Mesenchymal stem cell (in vitro differentiated cells and primary cell): ENCODE data around the gene POU3F2.

ENCODE experiments used
- DNase-seq: peaks from one replicate; pipeline ENCODE4 v3.0.0-alpha.2; 2013
- H2AFZ ChIP-seq: one replicate; pipeline ENCODE4 v1.6.1; 2013; ENCODE audit warnings: low read depth, mild to moderate bottlenecking, control low read depth, inconsistent platforms, low read length, moderate library complexity
- H2AK5ac ChIP-seq: 2 replicates; pipeline ENCODE4 v1.6.1; 2013; ENCODE audit warnings: low read length, moderate library complexity, mild to moderate bottlenecking, inconsistent platforms; ENCODE audit not compliant: severe bottlenecking
- H2BK120ac ChIP-seq: one replicate; pipeline ENCODE4 v1.6.1; 2013; ENCODE audit warnings: low read depth, mild to moderate bottlenecking, inconsistent platforms, low read length, moderate library complexity
- H2BK12ac ChIP-seq, 2 experiments: one replicate each; pipeline ENCODE4 v1.6.1; 2013; ENCODE audit warnings: inconsistent platforms in 2 of 2, low read length in 2 of 2, mild to moderate bottlenecking in 2 of 2, moderate library complexity in 2 of 2, control low read depth in 1 of 2
- H2BK15ac ChIP-seq: one replicate; pipeline ENCODE4 v1.6.1; 2013; ENCODE audit warnings: mild to moderate bottlenecking, low read depth, inconsistent platforms; ENCODE audit not compliant: poor library complexity, severe bottlenecking
- H2BK5ac ChIP-seq: 2 replicates; pipeline ENCODE4 v1.6.1; 2013; ENCODE audit warnings: low read depth, mild to moderate bottlenecking, low read length, control low read depth, inconsistent platforms; ENCODE audit not compliant: poor library complexity, severe bottlenecking
- H3K14ac ChIP-seq, 2 experiments: one replicate each; pipeline ENCODE4 v1.6.1; 2013; ENCODE audit warnings: inconsistent platforms in 2 of 2, low read length in 2 of 2, control low read depth in 1 of 2, mild to moderate bottlenecking in 1 of 2, moderate library complexity in 1 of 2
- H3K18ac ChIP-seq, 2 experiments: one replicate each; pipeline ENCODE4 v1.6.1; 2013; ENCODE audit warnings: inconsistent platforms in 2 of 2, low read length in 2 of 2, control low read depth in 1 of 2, low read depth in 1 of 2, mild to moderate bottlenecking in 1 of 2
- H3K23ac ChIP-seq, 2 experiments: one replicate each; pipeline ENCODE4 v1.6.1; 2013; ENCODE audit warnings: inconsistent platforms in 2 of 2, low read length in 2 of 2, mild to moderate bottlenecking in 2 of 2, moderate library complexity in 2 of 2, control low read depth in 1 of 2
- H3K27ac ChIP-seq: 2 replicates; pipeline ENCODE4 v1.5.1; 2013; ENCODE audit warnings: mild to moderate bottlenecking, moderate library complexity, low read length, control low read depth, inconsistent platforms; ENCODE audit not compliant: poor library complexity, severe bottlenecking
- H3K27me3 ChIP-seq, 2 experiments: 2 replicates each; pipeline versions ENCODE4 v1.6.1 to v1.7.0; 2013; ENCODE audit warnings: low read length in 2 of 2, mild to moderate bottlenecking in 2 of 2, moderate library complexity in 2 of 2, control low read depth in 1 of 2, inconsistent platforms in 1 of 2; ENCODE audit not compliant: control insufficient read depth in 1 of 2, insufficient read depth in 1 of 2
- H3K36me3 ChIP-seq, 2 experiments: 2 replicates each; pipeline versions ENCODE4 v1.6.1 to v1.7.0; 2013; ENCODE audit warnings: low read length in 2 of 2, control low read depth in 1 of 2, inconsistent platforms in 1 of 2, low read depth in 1 of 2, mild to moderate bottlenecking in 1 of 2; ENCODE audit not compliant: insufficient read depth in 2 of 2, control insufficient read depth in 1 of 2
- H3K4ac ChIP-seq, 2 experiments: one replicate each; pipeline ENCODE4 v1.6.1; 2013; ENCODE audit warnings: inconsistent platforms in 2 of 2, low read length in 2 of 2, mild to moderate bottlenecking in 2 of 2, moderate library complexity in 2 of 2, control low read depth in 1 of 2, low read depth in 1 of 2
- H3K4me1 ChIP-seq: 2 replicates; pipeline ENCODE4 v1.6.1; 2013; ENCODE audit warnings: low read depth, low read length, control low read depth; ENCODE audit not compliant: control insufficient read depth, insufficient read depth
- H3K4me2 ChIP-seq: 2 replicates; pipeline ENCODE4 v1.6.1; 2013; ENCODE audit warnings: low read length, mild to moderate bottlenecking, inconsistent platforms; ENCODE audit not compliant: poor library complexity, severe bottlenecking
- H3K4me3 ChIP-seq, 2 experiments: 2 replicates each; pipeline versions ENCODE4 v1.5.1 to v1.7.0; 2013; ENCODE audit warnings: low read length in 2 of 2, mild to moderate bottlenecking in 2 of 2, control low read depth in 1 of 2, low read depth in 1 of 2; ENCODE audit not compliant: insufficient read depth in 1 of 2
- H3K79me1 ChIP-seq: replicated peaks from 2 replicates; pipeline ENCODE4 v1.6.1; 2013; ENCODE audit warnings: mild to moderate bottlenecking, control low read depth, low read length, inconsistent platforms; ENCODE audit not compliant: poor library complexity, severe bottlenecking
- H3K9ac ChIP-seq: 2 replicates; pipeline ENCODE4 v1.7.0; 2013; ENCODE audit warnings: mild to moderate bottlenecking, low read length, moderate library complexity
- H3K9me3 ChIP-seq: 2 replicates; pipeline ENCODE4 v1.7.0; 2013; ENCODE audit warnings: mild to moderate bottlenecking, low read length; ENCODE audit not compliant: control insufficient read depth
- H4K8ac ChIP-seq: one replicate; pipeline ENCODE4 v1.6.1; 2013; ENCODE audit warnings: inconsistent platforms, mild to moderate bottlenecking, low read length, moderate library complexity
- H4K91ac ChIP-seq: one replicate; pipeline ENCODE4 v1.6.1; 2013; ENCODE audit warnings: mild to moderate bottlenecking, low read length, inconsistent platforms
- WGBS: methylation state at CpG from one replicate; pipeline ENCODE4 v1.1.7; 2013; ENCODE audit warnings: mixed read lengths; 5-methylcytosine and 5-hydroxymethylcytosine counted together

POU3F2 gene

GRCh38 chr6:98846021-98846380 lies 11.6 kb downstream of the POU3F2 start:
- no peaks in the 10 kb centered on the region for H3K79me1 ChIP-seq
- no peak overlapping the region for H2BK5ac ChIP-seq
- no peak overlapping the region for H3K14ac ChIP-seq
- no peak overlapping the region for H2BK12ac ChIP-seq
- H2AFZ ChIP-seq, result no peak overlapping the region
- no peak overlapping the region for H2BK120ac ChIP-seq
- H3K4ac ChIP-seq, result no peak overlapping the region
- H4K91ac ChIP-seq, result no peak overlapping the region
- H3K9me3 ChIP-seq, result no peaks in the 10 kb centered on the region
- H3K4me3 ChIP-seq, result no peak overlapping the region
- H2BK15ac ChIP-seq, result no peak overlapping the region
- peaks cover 54 to 87% of the 10 kb centered on the region in 2 experiments for H3K27me3 ChIP-seq
- H4K8ac ChIP-seq, result no peak overlapping the region
- H3K9ac ChIP-seq, result no peak overlapping the region
- H3K4me1 ChIP-seq, result peaks cover 21% of the 10 kb centered on the region
- no peak overlapping the region for H3K27ac ChIP-seq
- no peak overlapping the region for H2AK5ac ChIP-seq
- H3K4me2 ChIP-seq, result no peak overlapping the region
- WGBS, result 94% methylated on average over 1 of the region's 3 CpGs
- H3K23ac ChIP-seq, result no peak overlapping the region
- no peaks in the 10 kb centered on the region for H3K36me3 ChIP-seq
- H3K18ac ChIP-seq, result no peak overlapping the region
- no peak for DNase-seq

- H3K23ac ChIP-seq, result no peak overlapping the region
- H3K27me3 ChIP-seq, result peaks cover 42 to 73% of the 10 kb centered on the region in 2 experiments
- no peaks in the 10 kb centered on the region for H3K79me1 ChIP-seq
- peak overlapping the region in 1 of 2 experiments; percentile 60 for H3K4me3 ChIP-seq
- H3K36me3 ChIP-seq, result no peaks in the 10 kb centered on the region
- peaks cover 19% of the 10 kb centered on the region for H3K4me1 ChIP-seq
- H3K27ac ChIP-seq, result no peak overlapping the region
- H4K91ac ChIP-seq, result no peak overlapping the region
- H3K9me3 ChIP-seq, result no peaks in the 10 kb centered on the region
- no peak overlapping the region for H2AFZ ChIP-seq
- H3K4ac ChIP-seq, result no peak overlapping the region
- no peak overlapping the region for H4K8ac ChIP-seq
- no peak overlapping the region for H2AK5ac ChIP-seq
- H3K18ac ChIP-seq, result no peak overlapping the region
- no peak overlapping the region for H2BK120ac ChIP-seq
- peak overlapping the region; percentile 48 for H3K9ac ChIP-seq
- no peak overlapping the region for H3K14ac ChIP-seq
- H3K4me2 ChIP-seq, result no peak overlapping the region
- 78% methylated on average over 9 of the region's 11 CpGs for WGBS
- no peak for DNase-seq
- no peak overlapping the region for H2BK5ac ChIP-seq
- no peak overlapping the region for H2BK15ac ChIP-seq
- H2BK12ac ChIP-seq, result no peak overlapping the region
Observed at GRCh38 chr6:98847416-98847778, 13.0 kb downstream of the POU3F2 start.

GRCh38 chr6:98847779-98848538 lies 13.6 kb downstream of the POU3F2 start:
- H3K4me1 ChIP-seq, result peaks cover 16% of the 10 kb centered on the region
- peak overlapping the region in 1 of 2 experiments; percentile 60 for H3K4me3 ChIP-seq
- no peaks in the 10 kb centered on the region for H3K79me1 ChIP-seq
- H2BK15ac ChIP-seq, result no peak overlapping the region
- DNase-seq, result no peak
- no peak overlapping the region for H3K14ac ChIP-seq
- no peak overlapping the region for H2BK5ac ChIP-seq
- H4K8ac ChIP-seq, result no peak overlapping the region
- H2BK12ac ChIP-seq, result no peak overlapping the region
- H3K18ac ChIP-seq, result no peak overlapping the region
- no peak overlapping the region for H2AK5ac ChIP-seq
- no peak overlapping the region for H3K4ac ChIP-seq
- H3K27me3 ChIP-seq, result peaks cover 36 to 68% of the 10 kb centered on the region in 2 experiments
- H3K9ac ChIP-seq, result peak overlapping the region; percentile 48
- no peak overlapping the region for H3K4me2 ChIP-seq
- H2BK120ac ChIP-seq, result no peak overlapping the region
- no peaks in the 10 kb centered on the region for H3K9me3 ChIP-seq
- no peak overlapping the region for H2AFZ ChIP-seq
- WGBS, result 72% methylated on average over 51 of the region's 51 CpGs
- H3K36me3 ChIP-seq, result no peaks in the 10 kb centered on the region
- no peak overlapping the region for H3K23ac ChIP-seq
- no peak overlapping the region for H3K27ac ChIP-seq
- H4K91ac ChIP-seq, result peak overlapping the region; percentile 44

- no peak overlapping the region for H3K27ac ChIP-seq
- no peak overlapping the region for H3K23ac ChIP-seq
- H3K4me3 ChIP-seq, result peak overlapping the region in 1 of 2 experiments; percentile 60
- H4K8ac ChIP-seq, result no peak overlapping the region
- no peak overlapping the region for H2AK5ac ChIP-seq
- H3K18ac ChIP-seq, result no peak overlapping the region
- no peaks in the 10 kb centered on the region for H3K36me3 ChIP-seq
- no peak overlapping the region for H2BK12ac ChIP-seq
- H3K9me3 ChIP-seq, result no peaks in the 10 kb centered on the region
- no peak overlapping the region for H3K14ac ChIP-seq
- no peak overlapping the region for H3K4ac ChIP-seq
- no peak for DNase-seq
- H3K4me2 ChIP-seq, result no peak overlapping the region
- H2AFZ ChIP-seq, result no peak overlapping the region
- peaks cover 29 to 60% of the 10 kb centered on the region in 2 experiments for H3K27me3 ChIP-seq
- H2BK120ac ChIP-seq, result no peak overlapping the region
- peaks cover 12% of the 10 kb centered on the region for H3K4me1 ChIP-seq
- H2BK5ac ChIP-seq, result no peak overlapping the region
- no peak overlapping the region for H2BK15ac ChIP-seq
- no peak overlapping the region for H4K91ac ChIP-seq
- no peaks in the 10 kb centered on the region for H3K79me1 ChIP-seq
- no peak overlapping the region for H3K9ac ChIP-seq
- 84% methylated on average over 18 of the region's 18 CpGs for WGBS
Observed at GRCh38 chr6:98848539-98849242, 14.3 kb downstream of the POU3F2 start.
